Panc1 (cell line): ENCODE data around the gene ARR3. TPM values are rescaled to one million over a fixed set of nuclear protein-coding genes. Genes with fewer than 3 reads are reported as not detected.

Source experiments
- ATAC-seq: fragments of 200-7000 bp; cut with Tn5 transposase; 2 replicates; pipeline ENCODE4 v1.9.1; 2020; ENCODE audit warnings: mild to moderate bottlenecking, moderate library complexity
- BruUV-seq: library from RNA; stranded (reverse); fragments of 400-500 nt; replicated peaks from 2 replicates; lab custom pipeline; 2021; lab: Mats Ljungman, UMichigan
- CTCF ChIA-PET: fragments of 300-600 bp; sonication (Branson Sonifier 250); formaldehyde crosslinking; loops from one replicate; lab custom pipeline; 2022; ENCODE audit warnings: antibody characterized with exemption; lab: Charles Lee
- POLR2A ChIA-PET: fragments of 300-600 bp; sonication (Branson Sonifier 250); formaldehyde crosslinking; loops from one replicate; lab custom pipeline; 2022; ENCODE audit warnings: antibody characterized with exemption; lab: Charles Lee
- DNase-seq: peaks from one replicate; pipeline ENCODE4 v3.0.0-alpha.2; 2010; ENCODE audit warnings: low read depth, low spot score
- H3K27ac ChIP-seq: 2 replicates; pipeline ENCODE4 v1.5.1; 2011; ENCODE audit warnings: mild to moderate bottlenecking, low read length, inconsistent platforms
- H3K27me3 ChIP-seq: fragments of 200-500 bp; sonication (Bioruptor generic); 2 replicates; pipeline ENCODE4 v1.6.0; 2014; ENCODE audit warnings: low read length, inconsistent platforms; ENCODE audit not compliant: control insufficient read depth, insufficient read depth
- H3K36me3 ChIP-seq: fragments of 200-500 bp; sonication (Bioruptor generic); 2 replicates; pipeline ENCODE4 v1.5.1; 2014; ENCODE audit warnings: inconsistent platforms, mild to moderate bottlenecking, low read length, moderate library complexity; ENCODE audit not compliant: control insufficient read depth, insufficient read depth
- H3K4me1 ChIP-seq: 2 replicates; pipeline ENCODE4 v1.5.1; 2011; ENCODE audit warnings: inconsistent platforms, mild to moderate bottlenecking, low read length, moderate library complexity; ENCODE audit not compliant: control insufficient read depth, insufficient read depth
- H3K4me3 ChIP-seq, 2 experiments: 2 replicates each; pipeline ENCODE4 v1.5.1; 2011 to 2012; ENCODE audit warnings: low read depth in 2 of 2, low read length in 2 of 2, mild to moderate bottlenecking in 2 of 2, inconsistent platforms in 1 of 2, moderate library complexity in 1 of 2
- H3K9me3 ChIP-seq: fragments of 200-500 bp; sonication (Bioruptor generic); 2 replicates; pipeline ENCODE4 v1.5.1; 2014; ENCODE audit warnings: low read depth, mild to moderate bottlenecking, inconsistent platforms, low read length, moderate library complexity; ENCODE audit not compliant: control insufficient read depth, insufficient read depth
- CTCF ChIP-seq: fragments of 450-650 bp; IDR thresholded peaks from 2 replicates; pipeline ENCODE4 v1.5.1; 2017; ENCODE audit warnings: mild to moderate bottlenecking
- POLR2AphosphoS5 ChIP-seq: IDR thresholded peaks from 2 replicates; pipeline ENCODE4 v1.6.1; 2012; ENCODE audit warnings: mild to moderate bottlenecking, low read depth, low read length, moderate library complexity
- REST ChIP-seq, 2 experiments: IDR thresholded peaks; 2 replicates each; pipeline ENCODE4 v1.6.1; 2011 to 2012; ENCODE audit warnings: low read depth in 2 of 2, control low read depth in 1 of 2, low read length in 1 of 2, mild to moderate bottlenecking in 1 of 2, moderate library complexity in 1 of 2; ENCODE audit not compliant: insufficient read depth in 1 of 2
- SIN3A ChIP-seq: IDR thresholded peaks from 2 replicates; pipeline ENCODE4 v1.6.1; 2012; ENCODE audit warnings: low read depth, mild to moderate bottlenecking, low read length, moderate library complexity, borderline replicate concordance; ENCODE audit not compliant: insufficient read depth
- TCF7L2 ChIP-seq: IDR thresholded peaks from 2 replicates; pipeline ENCODE4 v1.6.1; 2011; ENCODE audit warnings: mild to moderate bottlenecking, low read depth, low read length, inconsistent platforms
- in situ Hi-C: cut with HindIII; loops from 2 replicates; pipeline ENCODE4 v1.10.0; 2016; ENCODE audit warnings: low sequenced_read_pairs, low pct_unique_long_range_greater_than_20kb
- intact Hi-C: fragments of 100-400 bp; cut with micrococcal nuclease; formaldehyde crosslinking; loops from one replicate; pipeline ENCODE4 v1.10.0; 2022; ENCODE audit not compliant: unreplicated experiment
- total RNA-seq: library from RNA; stranded (reverse); gene quantifications from one replicate; pipeline ENCODE4 v1.2.1, GENCODE V29; 2021; ENCODE audit not compliant: unreplicated experiment

The ARR3 gene
- total RNA-seq, 1 experiment from 2014 or later = not detected

GRCh38 chrX:70331161-70331560 is 63.0 kb downstream of the ARR3 start:
- BruUV-seq = no TSS peak
- Histone ChIP-seq H3K4me1 (no peaks in the 10 kb centered on the region), H3K27ac (no peak overlapping the region), H3K27me3 (no peaks in the 10 kb centered on the region), H3K36me3 (peaks cover 12% of the 10 kb centered on the region; the same call in 1 of the 2 replicates), H3K9me3 (no peaks in the 10 kb centered on the region), H3K4me3 (no peak overlapping the region)
- ATAC-seq = no peak
- POLR2A ChIA-PET = no interaction called here
- no peak for DNase-seq
- CTCF ChIA-PET = no interaction called here
- in situ Hi-C loops = no loop called here
- intact Hi-C loops = no loop called here
- TF ChIP-seq REST (IDR thresholded peaks at IDR 0.05; ENCODE audit: insufficient read depth in 1 of 2, low read depth in 2 of 2, low read length in 1 of 2) (no peak), CTCF (no peak), SIN3A (no peak), POLR2AphosphoS5 (no peak), TCF7L2 (no peak)

Other genes starting within 250 kb of the ARR3 start
- not detected for gene AWAT2, start 218.4 kb upstream of the ARR3 start, total RNA-seq
- gene OTUD6A, start 205.9 kb upstream of the ARR3 start, total RNA-seq = not detected
- 36.9 TPM for gene IGBP1, start 134.9 kb upstream of the ARR3 start, total RNA-seq
- not detected for gene DGAT2L6, start 90.9 kb upstream of the ARR3 start, total RNA-seq
- not detected for gene AWAT1, start 33.7 kb upstream of the ARR3 start, total RNA-seq
- gene P2RY4, start 8.1 kb upstream of the ARR3 start, total RNA-seq = not detected
- not detected for gene RAB41, start 13.8 kb downstream of the ARR3 start, total RNA-seq
- 102 TPM for gene PDZD11, start 21.6 kb downstream of the ARR3 start, total RNA-seq
- gene KIF4A, start 21.8 kb downstream of the ARR3 start, total RNA-seq = 62.6 TPM
- 0.33 TPM for gene GDPD2, start 155.0 kb downstream of the ARR3 start, total RNA-seq
- gene DLG3, start 176.5 kb downstream of the ARR3 start, total RNA-seq = 3.0 TPM